AG09319 (cell line): ENCODE results near the gene TMEM187.

ENCODE experiments used
- DNase-seq: peaks from one replicate; pipeline ENCODE4 v3.0.0-alpha.2; 2010; ENCODE audit warnings: low read depth; ENCODE audit errors: extremely low read depth
- TF ChIP-seq, protein P1 (sequence below): IDR thresholded peaks from 2 replicates; pipeline ENCODE4 v1.5.1; 2011; ENCODE audit warnings: low read depth, mild to moderate bottlenecking, inconsistent platforms, low read length, moderate library complexity

Gene TMEM187

DNA sequence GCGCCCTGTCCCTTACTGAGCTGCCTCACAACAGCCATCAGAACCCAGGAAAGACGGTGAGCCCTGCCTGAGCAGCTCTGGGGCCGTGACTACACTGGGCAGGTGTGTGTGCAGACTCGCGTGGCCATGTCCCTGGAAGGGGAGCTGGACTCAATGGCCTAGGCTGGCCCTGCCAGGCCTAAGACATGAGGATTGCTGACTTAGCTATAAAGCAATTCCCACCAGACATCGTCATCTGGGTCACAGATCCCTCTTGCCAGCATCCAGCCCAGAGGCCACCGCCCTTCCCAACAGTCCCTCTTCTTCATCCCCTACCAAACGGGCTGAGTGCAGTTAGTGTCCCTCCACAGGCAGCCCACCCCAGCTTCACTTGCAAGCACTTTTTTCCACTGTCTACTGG is 41.4 kb upstream of the TMEM187 start:
- DNase-seq, result no peak
- TF ChIP-seq, protein P1, sequence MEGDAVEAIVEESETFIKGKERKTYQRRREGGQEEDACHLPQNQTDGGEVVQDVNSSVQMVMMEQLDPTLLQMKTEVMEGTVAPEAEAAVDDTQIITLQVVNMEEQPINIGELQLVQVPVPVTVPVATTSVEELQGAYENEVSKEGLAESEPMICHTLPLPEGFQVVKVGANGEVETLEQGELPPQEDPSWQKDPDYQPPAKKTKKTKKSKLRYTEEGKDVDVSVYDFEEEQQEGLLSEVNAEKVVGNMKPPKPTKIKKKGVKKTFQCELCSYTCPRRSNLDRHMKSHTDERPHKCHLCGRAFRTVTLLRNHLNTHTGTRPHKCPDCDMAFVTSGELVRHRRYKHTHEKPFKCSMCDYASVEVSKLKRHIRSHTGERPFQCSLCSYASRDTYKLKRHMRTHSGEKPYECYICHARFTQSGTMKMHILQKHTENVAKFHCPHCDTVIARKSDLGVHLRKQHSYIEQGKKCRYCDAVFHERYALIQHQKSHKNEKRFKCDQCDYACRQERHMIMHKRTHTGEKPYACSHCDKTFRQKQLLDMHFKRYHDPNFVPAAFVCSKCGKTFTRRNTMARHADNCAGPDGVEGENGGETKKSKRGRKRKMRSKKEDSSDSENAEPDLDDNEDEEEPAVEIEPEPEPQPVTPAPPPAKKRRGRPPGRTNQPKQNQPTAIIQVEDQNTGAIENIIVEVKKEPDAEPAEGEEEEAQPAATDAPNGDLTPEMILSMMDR, result no peak

DNA sequence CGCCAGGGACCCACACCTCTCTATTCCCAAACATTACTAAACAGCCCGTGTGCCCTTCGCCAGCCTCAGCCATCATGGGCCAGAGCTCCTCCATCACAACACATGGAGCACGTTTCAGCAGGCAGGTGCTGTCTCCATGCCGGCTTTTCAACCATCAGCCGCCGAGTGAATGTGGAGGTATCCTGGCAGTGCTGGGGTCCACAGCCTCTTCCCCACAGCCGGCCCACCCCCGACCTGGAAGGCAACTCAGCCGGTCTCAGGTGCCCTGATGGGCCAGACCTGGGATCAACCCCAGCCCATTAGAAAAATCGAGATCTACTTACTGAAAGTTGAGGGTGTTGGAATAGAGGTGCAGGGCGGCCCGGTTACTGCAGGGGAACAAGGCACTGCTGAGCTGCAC is 40.8 kb upstream of the TMEM187 start:
- DNase-seq, result no peak
- TF ChIP-seq, protein P1, result no peak

GRCh38 chrX:153932220-153932915 is 40.2 kb upstream of the TMEM187 start:
- TF ChIP-seq, protein P1, result no peak
- no peak for DNase-seq

- no peak for DNase-seq
- TF ChIP-seq, protein P1, result no peak
These were observed 38.8 kb upstream of the TMEM187 start for GRCh38 chrX:153933748-153934147.

DNA sequence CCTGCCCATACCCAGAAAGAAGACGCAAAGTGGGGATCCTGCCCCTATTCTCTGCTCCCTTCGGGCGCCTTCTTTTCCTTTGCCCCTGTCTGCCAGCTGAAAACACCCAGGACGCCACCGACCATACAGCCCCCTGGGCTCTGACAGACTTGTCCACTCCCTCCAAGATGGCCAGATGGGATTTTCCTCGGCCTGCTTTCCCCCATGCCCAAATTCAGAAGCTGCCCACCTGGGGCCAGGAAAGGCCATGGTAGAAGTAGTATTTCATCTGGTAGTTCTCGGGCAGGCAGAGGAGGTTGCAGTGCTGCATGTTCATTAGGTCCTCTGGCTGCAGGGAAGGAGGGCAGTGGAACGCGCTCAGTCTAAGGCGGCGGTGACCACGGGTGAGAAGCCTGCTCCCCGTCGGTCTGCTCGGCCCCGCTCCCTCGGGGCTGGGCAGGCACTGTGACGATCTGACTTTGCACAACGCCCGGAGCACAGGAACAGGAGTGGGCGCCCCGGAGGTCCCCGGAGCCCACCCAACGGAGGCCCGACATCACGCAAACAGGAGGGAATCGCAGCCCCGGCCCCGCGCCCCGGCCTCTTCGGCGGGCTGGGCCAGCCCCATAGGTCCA is 38.3 kb upstream of the TMEM187 start:
- DNase-seq, result no peak

DNA sequence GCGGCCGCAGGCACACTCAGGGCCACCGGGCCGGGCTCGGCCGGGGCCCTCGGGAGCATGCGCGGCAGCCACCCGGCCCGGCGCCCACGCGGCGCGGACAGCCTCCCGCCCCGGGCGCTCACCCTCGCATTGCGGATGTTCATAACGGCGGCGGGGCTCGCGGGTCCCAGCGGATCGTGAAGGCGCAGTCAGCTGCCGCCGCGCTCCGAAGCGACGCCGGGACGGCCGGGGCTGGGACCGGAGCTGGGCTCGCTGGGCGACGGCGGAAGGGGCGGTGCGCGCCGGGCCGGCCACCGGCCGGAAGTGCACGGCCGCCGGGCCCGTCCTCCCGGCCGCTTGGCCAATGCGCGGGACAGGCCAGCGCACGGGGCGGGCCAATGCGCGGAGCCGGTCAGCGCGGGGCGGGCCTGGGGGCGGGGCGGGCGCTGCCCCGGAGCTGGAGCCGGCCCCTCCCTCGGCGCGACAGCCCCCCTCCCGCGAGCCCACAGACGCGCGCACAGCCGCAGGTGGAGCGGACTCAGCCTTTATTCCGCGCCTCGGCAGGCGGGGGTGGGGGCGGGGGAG is 37.7 kb upstream of the TMEM187 start, which contains the start of gene NAA10:
TSS of gene NAA10 (minus strand) at position 276 of the 564 bp plus-strand sequence. CDS start at position 143, 133 bp downstream.
- TF ChIP-seq, protein P1, result no peak
- DNase-seq, result peak; percentile 31

More for the DNA sequence above, 38.3 kb upstream of the TMEM187 start:
- TF ChIP-seq, protein P1, result no peak

- TF ChIP-seq, protein P1, result no peak
- no peak for DNase-seq
These were observed 37.2 kb upstream of the TMEM187 start for GRCh38 chrX:153935326-153935851.
